Astrocyte (in vitro differentiated cells and primary cell): ENCODE data around the gene R3HCC1L.

Experiments
- CTCF ChIP-seq: IDR thresholded peaks from 2 replicates; pipeline ENCODE4 v1.5.1; 2011; ENCODE audit warnings: low read depth, mild to moderate bottlenecking, inconsistent platforms, low read length, moderate library complexity; ENCODE audit not compliant: insufficient read depth
- EZH2 ChIP-seq: IDR thresholded peaks from 2 replicates; pipeline ENCODE4 v1.6.1; 2012; ENCODE audit warnings: mild to moderate bottlenecking, low read length, inconsistent platforms; ENCODE audit not compliant: insufficient read depth

GRCh38 chr10:98244586-98244985 is 110.1 kb downstream of the R3HCC1L start:
- TF ChIP-seq EZH2: no peak
- TF ChIP-seq CTCF: no peak
